Left lobe of liver (tissue), 2 donors: Measurements from ENCODE around the gene ST14. TPM values are rescaled to one million over a fixed set of nuclear protein-coding genes. Genes with fewer than 3 reads are reported as not detected.
"Not testable (repeated sequence)": the region's sequence is repeated elsewhere in the genome, so short reads cannot be mapped to it uniquely, and the experiment has no call there.

Experiments used
- ATAC-seq: fragments of 200-7000 bp; cut with Tn5 transposase; one replicate; pipeline ENCODE4 v1.9.1; 2020; ENCODE audit warnings: mild to moderate bottlenecking, moderate library complexity
- DNase-seq: peaks from one replicate; pipeline ENCODE4 v3.0.0-alpha.2; 2020; ENCODE audit warnings: low spot score
- total RNA-seq: library from RNA; stranded (reverse); gene quantifications from one replicate; pipeline ENCODE4 v1.2.1, GENCODE V29; 2021
- donor health status: DM: no; HTN: no; CAD: no; lungs with moderate emphysema.
- donor health status: DM: no; HTN: yes; CAD: no.

Gene ST14
- total RNA-seq, 1 donor from 2014 or later = 3.7 TPM

DNA sequence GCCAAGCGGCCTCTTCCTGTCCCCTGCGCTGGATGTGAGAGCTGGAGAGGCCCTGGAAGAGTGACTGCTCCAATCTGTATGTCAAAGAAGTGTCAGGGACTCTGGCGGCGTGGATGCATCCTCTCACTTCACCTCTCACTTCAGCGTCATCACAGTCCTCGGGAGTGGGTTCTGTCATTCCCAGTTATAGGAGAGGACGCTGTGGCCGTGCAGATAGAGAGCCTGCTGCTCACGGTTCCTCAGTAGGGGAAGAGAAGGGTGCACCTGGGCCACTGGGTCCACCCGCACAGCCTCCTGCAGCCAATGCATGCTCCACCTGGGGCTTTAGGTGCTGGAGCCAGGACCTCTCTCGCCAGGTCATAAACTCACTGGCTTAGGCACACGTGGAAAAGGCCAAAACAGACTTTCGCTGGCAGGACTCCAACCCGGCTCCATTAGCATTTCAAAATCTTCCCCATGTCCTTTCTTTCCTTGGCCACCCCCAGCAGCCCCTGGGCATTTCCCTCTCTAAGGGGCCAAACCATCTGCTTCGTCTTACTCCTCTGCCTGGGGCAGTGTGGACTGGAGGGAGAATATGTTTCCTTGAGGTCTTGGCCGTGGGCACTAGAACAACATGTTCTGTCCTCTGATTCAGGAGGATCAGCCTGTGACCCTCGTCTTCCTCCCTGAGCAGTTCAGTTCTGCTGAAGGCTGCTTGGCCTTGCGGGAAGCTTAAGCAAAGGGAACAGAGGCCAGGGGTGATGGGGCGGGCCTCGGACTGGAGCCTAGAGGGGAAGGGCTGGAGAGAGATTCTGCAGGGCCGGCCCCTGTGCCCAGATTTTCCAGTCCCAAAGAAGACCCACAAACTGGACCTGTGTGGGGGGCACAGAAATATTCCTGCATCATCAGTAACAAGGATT, 57.8 kb downstream of the ST14 start:
- DNase-seq (peak; percentile 37), ATAC-seq (no peak)

DNA sequence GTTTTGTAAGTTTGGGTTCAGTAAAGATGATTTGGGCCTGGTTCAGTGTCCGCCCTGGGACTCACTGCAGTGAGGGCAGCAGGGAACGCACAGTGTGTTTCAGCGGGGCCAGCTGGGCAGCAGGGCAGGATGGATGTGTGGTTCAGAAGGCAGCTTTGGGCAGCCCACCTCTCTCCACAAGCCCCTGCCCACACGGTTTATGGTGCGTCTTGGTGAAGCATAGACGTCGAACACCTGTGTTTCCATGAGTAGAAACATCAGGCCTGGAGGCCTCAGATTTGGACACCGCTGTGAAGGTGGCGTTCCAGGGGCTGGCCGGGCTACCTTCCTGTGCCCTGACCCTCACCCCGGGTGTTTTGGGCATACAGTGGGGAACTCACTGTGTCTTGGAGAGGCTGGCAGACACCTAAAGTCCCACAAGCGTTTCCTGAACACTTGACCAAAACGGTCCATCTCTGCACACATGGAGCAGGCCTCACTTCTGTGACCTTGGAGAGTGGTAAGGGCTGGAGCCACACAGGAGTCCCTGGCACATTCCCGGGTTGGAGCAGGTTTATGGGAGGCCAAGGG, 59.0 kb downstream of the ST14 start:
- DNase-seq (peak; percentile 30), ATAC-seq (no peak)

DNA sequence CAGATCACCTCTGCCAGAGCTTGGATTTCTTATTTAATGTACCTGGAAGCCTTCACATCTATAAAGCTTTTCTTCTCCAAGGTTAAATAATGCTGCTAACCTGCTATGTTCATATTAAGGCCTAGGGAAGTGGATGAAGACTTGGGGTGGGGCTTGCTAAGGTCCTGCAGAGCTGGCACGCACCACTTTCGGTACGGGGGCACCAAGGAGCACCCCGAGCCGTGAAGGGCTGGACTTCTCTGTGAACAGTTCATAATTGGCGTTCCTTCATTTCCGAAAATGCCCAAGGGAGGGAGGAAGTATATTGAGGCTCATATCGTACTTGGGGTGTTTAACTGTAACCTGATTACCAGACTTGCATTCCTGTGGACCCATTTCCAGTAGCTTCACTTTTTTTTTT, 59.6 kb downstream of the ST14 start:
- DNase-seq = peak; percentile 8
- no peak for ATAC-seq

DNA sequence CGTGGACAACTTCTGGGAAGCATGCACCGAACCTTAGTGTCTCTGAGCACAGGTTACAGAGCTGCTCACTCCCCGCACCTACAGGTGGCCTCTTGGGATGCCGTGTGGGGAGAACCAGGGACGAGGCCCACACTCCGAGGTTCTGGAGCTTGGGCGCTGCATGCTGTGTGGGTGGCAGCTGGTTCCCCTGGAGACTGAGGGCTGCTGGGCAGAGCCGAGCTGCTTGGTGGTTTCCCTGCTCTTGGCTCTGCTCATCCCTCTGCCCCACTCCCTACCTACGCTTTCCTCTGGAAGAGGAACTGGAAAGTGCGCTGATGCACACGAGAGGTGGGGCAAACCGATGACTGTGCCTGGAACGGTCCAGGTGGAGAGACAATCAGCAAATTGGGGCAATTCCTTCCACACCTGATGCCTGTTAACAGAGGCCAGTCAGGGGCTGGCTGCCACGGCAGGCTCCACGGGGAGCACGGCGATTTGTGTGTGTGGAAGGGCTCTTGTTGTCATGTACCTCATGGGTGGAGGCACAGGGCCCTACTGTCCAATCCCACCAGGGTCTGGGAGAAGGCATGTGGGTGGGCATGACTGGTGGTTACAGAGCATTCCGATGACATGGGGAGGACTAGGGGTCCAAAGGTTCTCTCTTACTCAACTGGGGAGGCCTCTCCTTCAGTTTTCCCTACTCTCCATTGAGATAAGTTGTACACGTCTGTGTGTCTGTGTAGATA, 60.9 kb downstream of the ST14 start:
- ATAC-seq (no peak), DNase-seq (peak; percentile 24)

DNA sequence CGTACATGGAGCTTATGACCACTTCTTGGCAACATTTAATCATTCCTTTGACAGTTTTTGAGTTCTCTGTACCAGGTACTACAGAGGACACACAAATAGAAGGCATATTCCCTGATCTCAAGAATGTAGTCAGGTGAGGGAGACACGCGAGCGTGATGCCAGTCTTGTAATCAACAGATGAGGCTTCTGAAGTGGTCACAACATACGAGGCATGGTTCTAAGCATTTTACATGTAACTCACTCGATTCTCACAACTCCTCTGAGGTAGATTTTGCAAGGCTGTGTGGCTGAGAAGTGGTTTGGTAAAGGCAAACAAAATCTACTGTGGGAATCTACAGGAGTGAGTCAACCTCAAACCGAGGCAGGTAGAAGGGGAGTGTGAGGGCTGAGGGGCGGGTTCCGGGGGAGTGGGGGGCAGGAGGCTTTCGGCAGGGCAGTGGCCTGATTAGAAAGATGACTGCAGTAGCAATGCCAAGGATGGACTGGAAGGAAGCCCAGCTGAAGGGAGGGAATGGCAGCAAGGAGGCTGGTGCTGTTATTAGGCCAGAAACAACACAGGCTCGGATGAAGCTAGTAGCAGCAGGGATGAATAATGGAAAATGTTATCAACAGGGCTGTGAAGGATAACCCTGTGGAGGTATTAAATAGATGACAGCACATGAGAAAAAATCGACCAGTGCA, 63.8 kb downstream of the ST14 start:
- no peak for DNase-seq
- ATAC-seq = no peak

DNA sequence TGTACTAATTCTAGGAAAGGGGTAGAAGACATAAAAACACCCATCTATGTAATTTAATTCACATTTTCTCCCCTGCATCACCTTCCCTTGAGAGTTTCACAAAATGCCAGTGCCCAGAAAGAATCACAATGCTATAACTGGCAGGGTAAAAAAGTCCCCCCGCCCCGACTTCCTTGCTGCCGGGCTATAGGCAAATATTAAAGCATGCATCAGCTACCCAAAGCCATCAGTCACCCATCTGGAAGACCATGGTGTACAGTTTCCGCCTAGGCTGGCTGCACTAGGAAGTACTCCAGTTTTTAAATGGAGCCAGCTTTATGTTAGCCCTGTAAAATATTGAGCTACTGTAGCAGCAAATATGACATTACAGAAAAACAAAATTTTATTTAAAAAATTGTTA, 67.8 kb downstream of the ST14 start:
- DNase-seq = no peak
- no peak for ATAC-seq

DNA sequence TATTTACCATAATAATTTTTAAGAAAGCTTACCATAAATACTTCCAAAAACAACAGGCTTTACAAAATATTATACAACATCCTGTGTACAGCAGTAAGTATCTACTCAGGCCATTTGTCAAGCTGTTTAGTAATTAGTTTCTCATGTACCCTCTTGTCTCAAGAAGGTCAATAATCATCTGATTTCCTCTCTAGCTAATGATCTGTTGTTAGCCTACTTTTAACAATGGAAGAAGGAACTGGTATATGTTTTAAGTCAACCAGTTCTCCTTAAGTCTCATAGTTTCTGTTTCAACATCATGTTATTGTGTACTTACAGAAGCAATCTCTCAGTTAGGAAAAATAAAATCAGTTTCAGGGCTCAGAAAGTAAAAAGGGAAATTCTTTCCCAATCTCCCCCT, 73.9 kb downstream of the ST14 start:
- not testable (repeated sequence) for ATAC-seq, DNase-seq

DNA sequence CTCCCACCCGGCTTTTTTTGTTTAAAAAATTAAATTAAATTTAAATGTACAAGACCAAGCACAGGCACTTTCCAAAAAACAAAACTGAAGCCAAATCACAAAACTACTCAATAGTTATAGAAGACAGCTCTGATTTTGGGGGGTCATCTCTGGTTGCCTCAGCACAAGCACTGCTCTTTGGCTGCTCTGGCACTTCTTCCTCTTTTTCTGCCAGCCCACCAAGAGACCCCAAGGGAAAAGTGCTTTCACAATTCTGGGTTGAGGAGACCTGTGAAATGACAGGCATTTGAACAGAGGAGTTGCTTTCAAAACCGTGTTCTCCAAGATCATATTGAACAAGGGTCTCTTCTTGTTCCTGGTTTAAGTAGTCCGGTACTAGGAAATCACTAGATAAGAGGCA, 74.3 kb downstream of the ST14 start:
- not testable (repeated sequence) for DNase-seq, ATAC-seq

DNA sequence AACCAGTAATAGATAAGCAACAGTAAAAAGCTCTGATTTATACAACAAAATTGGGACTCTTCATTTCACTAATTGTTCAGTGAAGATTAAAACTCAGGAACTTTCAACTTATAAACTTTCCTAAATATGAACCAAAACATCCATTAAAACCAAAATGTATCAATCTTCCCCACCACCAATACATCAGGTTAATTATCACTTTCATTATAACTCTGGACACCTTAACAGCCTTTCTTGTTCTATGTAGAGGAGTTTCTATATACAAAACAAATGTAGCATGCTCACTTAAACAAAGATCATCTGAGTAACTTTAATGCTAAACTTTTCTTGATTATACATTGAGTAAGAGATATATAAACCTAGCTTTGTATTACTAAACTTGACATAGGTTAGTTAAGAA, 74.7 kb downstream of the ST14 start:
- ATAC-seq (no peak), DNase-seq (no peak)

DNA sequence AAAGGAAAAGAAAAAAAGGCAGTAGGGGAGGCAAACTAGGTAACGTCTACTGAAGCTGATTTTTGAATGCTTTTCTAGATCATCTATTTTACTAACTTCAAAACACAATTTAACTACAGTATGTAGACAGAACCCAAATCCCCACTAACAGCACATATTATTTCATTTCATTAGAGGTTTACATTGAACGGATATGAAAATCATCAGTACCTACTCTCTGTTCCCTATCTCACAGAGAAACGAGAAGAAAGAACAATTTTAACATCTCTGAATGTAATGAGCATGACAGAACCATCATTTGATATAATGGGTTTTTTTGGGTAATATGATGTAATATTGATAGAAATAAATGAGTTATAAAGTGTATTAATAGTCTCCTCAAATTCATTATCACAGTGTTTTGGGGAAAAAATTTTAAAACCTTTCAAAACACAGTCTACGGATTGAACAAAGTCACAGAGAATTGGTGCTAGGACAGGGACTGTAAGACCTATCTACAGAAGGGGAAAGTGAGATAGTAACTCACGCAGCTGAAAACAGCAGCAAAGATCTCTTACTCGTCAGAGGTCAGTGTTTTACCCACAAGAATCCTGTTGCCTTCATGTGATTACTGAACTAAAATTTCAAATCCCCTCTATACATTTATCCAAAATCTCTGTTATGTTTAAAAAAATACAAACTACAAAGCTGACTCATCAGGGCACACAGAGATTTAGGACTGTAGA, 77.9 kb downstream of the ST14 start:
- ATAC-seq = no peak
- no peak for DNase-seq

DNA sequence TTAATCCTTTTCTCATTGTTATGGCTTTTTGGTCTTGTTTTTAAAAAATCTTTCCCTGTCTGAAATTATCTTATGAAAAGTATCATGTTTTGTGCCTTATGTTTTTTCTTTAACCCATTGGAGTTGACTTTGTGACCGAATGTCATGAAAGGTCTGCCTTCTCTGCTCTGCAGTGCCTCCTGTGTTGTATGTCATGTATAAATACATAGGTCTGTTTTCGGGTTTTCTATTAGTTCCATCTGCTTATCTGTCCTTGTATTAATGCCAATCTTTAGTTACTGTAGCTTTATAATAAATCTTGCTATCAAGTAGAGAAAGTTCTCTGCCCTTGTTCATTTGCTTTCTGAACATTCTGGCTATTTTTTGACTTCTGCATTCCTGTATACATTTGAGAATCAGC, 82.1 kb downstream of the ST14 start:
- DNase-seq (no peak), ATAC-seq (no peak)

DNA sequence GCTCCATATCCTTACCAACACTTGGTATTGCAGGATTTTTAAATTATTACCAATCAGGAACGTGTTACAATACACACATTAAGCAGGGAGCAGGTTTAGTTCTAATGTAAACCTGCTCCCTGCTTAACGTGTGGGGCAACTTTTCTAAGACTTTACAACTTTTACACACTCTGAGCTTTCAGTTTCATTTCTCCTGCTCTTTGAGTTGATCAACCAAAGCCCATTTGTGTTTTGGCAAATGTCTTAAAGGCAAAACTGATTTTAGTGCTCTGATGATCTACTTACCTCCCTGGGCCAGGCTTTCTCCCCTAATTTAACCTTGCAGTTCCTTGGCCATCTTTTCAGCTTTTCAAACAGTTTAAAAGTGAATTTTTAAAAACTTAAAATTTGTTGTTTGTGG, 84.2 kb downstream of the ST14 start:
- ATAC-seq = peak; percentile 88
- no peak for DNase-seq

DNA sequence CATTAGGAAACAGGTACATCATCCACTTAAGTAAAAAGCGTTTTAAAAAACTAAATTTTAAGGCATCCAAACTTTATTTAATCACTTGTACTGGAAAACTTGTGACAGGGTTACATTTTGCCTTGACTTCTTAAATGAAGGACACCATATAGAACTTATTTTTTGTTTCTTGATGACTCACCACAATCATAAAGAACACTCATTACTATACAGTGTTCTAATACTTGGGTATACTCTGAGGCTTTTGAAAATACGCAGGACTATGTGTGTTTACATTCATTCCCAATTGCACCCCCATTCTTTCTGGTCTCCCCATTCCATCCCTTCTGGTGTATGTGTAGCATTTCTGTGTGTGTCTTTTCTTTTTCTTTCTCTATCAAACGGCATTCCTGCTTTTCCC, 85.3 kb downstream of the ST14 start:
- no peak for DNase-seq
- ATAC-seq = no peak

DNA sequence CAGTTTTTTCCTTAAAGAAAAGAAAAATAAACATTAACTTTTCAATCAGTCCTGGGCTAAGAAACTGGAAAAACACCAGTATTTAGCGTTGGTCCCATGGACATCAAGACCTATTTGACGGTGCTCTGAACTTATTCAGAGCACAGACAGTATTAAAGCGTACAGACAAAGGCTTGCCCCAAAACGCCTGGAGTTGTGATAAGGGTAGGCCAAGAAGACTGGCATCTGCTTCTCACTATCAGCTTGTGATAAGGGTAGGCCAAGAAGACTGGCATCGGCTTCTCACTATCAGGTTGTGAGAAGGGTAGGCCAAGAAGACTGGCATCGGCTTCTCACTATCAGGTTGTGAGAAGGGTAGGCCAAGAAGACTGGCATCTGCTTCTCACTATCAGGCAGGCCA, 85.8 kb downstream of the ST14 start:
- not testable (repeated sequence) for ATAC-seq, DNase-seq

DNA sequence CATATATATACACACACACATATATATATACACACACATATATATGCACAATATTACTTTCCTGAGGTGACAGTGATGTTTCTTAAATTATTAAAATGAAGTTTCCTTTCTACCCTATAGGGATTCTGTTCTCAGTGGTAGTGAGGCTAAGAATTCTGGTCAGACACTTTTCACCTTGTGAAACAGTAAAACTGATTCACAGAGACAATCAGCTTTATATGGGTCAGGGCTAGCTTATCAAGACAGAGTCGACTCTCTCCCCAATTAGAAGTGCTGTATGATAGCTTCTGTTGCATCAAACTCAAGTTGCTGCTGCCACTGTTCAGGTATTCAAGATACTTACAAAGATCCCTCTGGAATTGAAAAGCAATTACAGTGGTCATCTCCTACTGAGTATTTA, 86.7 kb downstream of the ST14 start:
- DNase-seq = no peak

DNA sequence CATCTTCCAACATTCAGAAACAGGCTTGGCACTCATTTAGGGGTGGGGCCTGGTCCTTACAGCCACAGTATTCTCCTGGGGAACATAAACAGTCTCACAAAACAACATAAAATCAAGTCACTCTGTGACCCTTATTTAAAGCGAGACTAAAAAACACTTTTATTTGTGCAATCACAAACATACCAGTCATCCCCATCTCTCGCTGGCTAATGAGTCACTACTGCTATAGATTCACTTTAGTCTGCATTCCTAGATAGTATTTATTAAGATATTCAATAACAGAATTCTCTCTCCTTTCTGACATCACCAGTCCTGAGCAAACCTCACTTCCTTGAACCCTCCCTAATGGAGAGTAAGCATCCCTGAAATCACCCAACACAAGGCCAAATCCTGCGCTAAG, 87.2 kb downstream of the ST14 start:
- no peak for ATAC-seq

More for the DNA sequence above, 86.7 kb downstream of the ST14 start:
- ATAC-seq = no peak

DNA sequence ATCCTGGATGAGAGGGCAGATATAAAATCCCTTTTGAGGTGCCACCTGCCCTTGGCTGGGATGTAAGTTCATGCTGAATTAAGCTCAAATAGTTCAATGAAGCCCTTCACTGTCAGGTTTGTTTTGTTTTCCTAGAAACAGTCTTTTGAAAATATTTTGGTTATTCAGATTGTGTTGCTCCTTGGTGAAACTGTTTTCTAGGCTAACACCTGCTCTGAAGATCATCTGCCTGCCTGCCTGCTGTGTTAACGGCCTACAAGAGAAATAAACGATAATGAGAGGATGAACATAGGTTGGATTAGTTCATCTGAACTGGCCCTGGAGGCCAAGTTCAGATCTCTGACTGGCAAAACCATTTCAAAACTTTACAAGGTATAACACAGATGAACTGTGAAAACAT, 87.7 kb downstream of the ST14 start:
- DNase-seq (no peak), ATAC-seq (no peak)

More for the DNA sequence above, 87.2 kb downstream of the ST14 start:
- DNase-seq = no peak

DNA sequence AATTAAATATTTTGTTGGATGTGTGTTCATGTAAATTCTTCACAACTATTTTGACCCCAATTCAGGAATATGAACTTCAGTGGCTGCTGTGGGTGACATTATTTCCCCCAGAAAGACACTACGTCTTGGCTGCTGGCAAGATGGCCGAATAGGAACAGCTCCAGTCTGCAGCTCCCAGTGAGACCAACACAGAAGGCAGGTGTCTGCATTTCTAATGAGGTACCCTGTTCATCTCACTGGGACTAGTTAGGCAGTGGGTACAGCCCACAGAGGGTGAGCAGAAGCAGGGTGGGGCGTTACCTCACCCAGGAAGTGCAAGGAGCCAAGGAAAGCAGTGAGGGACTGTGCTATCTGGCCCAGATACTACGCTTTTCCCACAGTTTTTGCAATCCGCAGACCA, 89.8 kb downstream of the ST14 start:
- no peak for ATAC-seq
- DNase-seq = no peak

DNA sequence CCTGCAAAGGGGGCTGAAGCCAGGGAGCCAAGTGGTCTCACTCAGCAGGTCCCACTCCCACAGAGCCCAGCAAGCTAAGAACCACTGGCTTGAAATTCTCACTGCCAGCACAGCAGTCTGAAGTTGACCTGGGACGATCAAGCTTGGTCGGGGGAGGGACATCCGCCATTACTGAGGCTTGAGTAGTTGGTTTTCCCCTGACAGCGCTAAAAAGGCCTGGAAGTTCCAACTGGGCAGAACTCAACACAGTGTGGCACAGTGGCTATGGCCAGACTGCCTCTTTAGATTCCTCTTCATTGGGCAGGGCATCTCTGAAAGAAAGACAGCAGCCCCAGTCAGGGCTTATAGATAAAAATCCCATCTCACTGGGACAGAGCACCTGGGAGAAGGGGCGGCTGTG, 90.3 kb downstream of the ST14 start:
- DNase-seq, ATAC-seq: not testable (repeated sequence)

DNA sequence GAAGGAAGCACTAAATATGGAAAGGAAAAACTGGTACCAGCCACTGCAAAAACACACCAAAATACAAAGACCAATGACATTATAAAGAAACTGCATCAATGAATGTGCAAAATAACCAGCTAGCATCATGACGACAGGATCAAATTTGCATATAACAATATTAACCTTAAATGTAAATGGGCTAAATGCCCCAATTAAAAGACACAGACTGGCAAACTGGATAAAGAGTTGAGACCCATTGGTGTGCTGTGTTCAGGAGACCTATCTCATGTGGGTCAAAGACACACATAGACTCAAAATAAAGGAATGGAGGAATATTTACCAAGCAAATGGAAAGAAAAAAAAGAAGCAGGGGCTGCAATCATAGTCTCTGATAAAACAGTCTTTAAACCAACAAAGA, 92.2 kb downstream of the ST14 start:
- not testable (repeated sequence) for ATAC-seq, DNase-seq
